Progenitor cell of endocrine pancreas (in vitro differentiated cells): ENCODE data around the gene TUBA3E. TPM values are rescaled to one million over a fixed set of nuclear protein-coding genes. Genes with fewer than 3 reads are reported as not detected.

Experiments
- total RNA-seq: library from RNA; stranded (reverse); gene quantifications from 2 replicates; pipeline ENCODE4 v1.2.1, GENCODE V29; 2021

The TUBA3E gene
- total RNA-seq, 1 donor from 2014 or later, result not detected

Other genes starting within 250 kb of the TUBA3E start
- gene RAB6C, start 218.8 kb downstream of the TUBA3E start, total RNA-seq, result 0.24 TPM in 1 of 2 replicates, not detected in the other
- 34.0 and 37.8 TPM in 2 replicates for gene POTEF, start 69.2 kb downstream of the TUBA3E start, total RNA-seq
- gene CCDC74B, start 53.3 kb downstream of the TUBA3E start, total RNA-seq, result 10.7 and 10.9 TPM in 2 replicates
- gene SMPD4, start 16.8 kb downstream of the TUBA3E start, total RNA-seq, result 86.0 and 93.8 TPM in 2 replicates
- 190 and 207 TPM in 2 replicates for gene MZT2B, start 16.2 kb downstream of the TUBA3E start, total RNA-seq
- gene IMP4, start 144.5 kb upstream of the TUBA3E start, total RNA-seq, result 43.0 and 44.8 TPM in 2 replicates
- 47.5 and 50.0 TPM in 2 replicates for gene PTPN18, start 157.6 kb upstream of the TUBA3E start, total RNA-seq